Mesenchymal stem cell (in vitro differentiated cells and primary cell): ENCODE results near the gene SIGLEC5.
A peak's percentile ranks its signal among the peaks of the same experiment; 100 is the strongest.

Experiments used
- DNase-seq: peaks from one replicate; pipeline ENCODE4 v3.0.0-alpha.2; 2013
- H2AFZ ChIP-seq: one replicate; pipeline ENCODE4 v1.6.1; 2013; ENCODE audit warnings: low read depth, mild to moderate bottlenecking, control low read depth, inconsistent platforms, low read length, moderate library complexity
- H2AK5ac ChIP-seq: 2 replicates; pipeline ENCODE4 v1.6.1; 2013; ENCODE audit warnings: low read length, moderate library complexity, mild to moderate bottlenecking, inconsistent platforms; ENCODE audit not compliant: severe bottlenecking
- H2BK120ac ChIP-seq: one replicate; pipeline ENCODE4 v1.6.1; 2013; ENCODE audit warnings: low read depth, mild to moderate bottlenecking, inconsistent platforms, low read length, moderate library complexity
- H2BK12ac ChIP-seq, 2 experiments: one replicate each; pipeline ENCODE4 v1.6.1; 2013; ENCODE audit warnings: inconsistent platforms in 2 of 2, low read length in 2 of 2, mild to moderate bottlenecking in 2 of 2, moderate library complexity in 2 of 2, control low read depth in 1 of 2
- H2BK15ac ChIP-seq: one replicate; pipeline ENCODE4 v1.6.1; 2013; ENCODE audit warnings: mild to moderate bottlenecking, low read depth, inconsistent platforms; ENCODE audit not compliant: poor library complexity, severe bottlenecking
- H2BK5ac ChIP-seq: 2 replicates; pipeline ENCODE4 v1.6.1; 2013; ENCODE audit warnings: low read depth, mild to moderate bottlenecking, low read length, control low read depth, inconsistent platforms; ENCODE audit not compliant: poor library complexity, severe bottlenecking
- H3K14ac ChIP-seq, 2 experiments: one replicate each; pipeline ENCODE4 v1.6.1; 2013; ENCODE audit warnings: inconsistent platforms in 2 of 2, low read length in 2 of 2, control low read depth in 1 of 2, mild to moderate bottlenecking in 1 of 2, moderate library complexity in 1 of 2
- H3K18ac ChIP-seq, 2 experiments: one replicate each; pipeline ENCODE4 v1.6.1; 2013; ENCODE audit warnings: inconsistent platforms in 2 of 2, low read length in 2 of 2, control low read depth in 1 of 2, low read depth in 1 of 2, mild to moderate bottlenecking in 1 of 2
- H3K23ac ChIP-seq, 2 experiments: one replicate each; pipeline ENCODE4 v1.6.1; 2013; ENCODE audit warnings: inconsistent platforms in 2 of 2, low read length in 2 of 2, mild to moderate bottlenecking in 2 of 2, moderate library complexity in 2 of 2, control low read depth in 1 of 2
- H3K27ac ChIP-seq: 2 replicates; pipeline ENCODE4 v1.5.1; 2013; ENCODE audit warnings: mild to moderate bottlenecking, moderate library complexity, low read length, control low read depth, inconsistent platforms; ENCODE audit not compliant: poor library complexity, severe bottlenecking
- H3K27me3 ChIP-seq, 2 experiments: 2 replicates each; pipeline versions ENCODE4 v1.6.1 to v1.7.0; 2013; ENCODE audit warnings: low read length in 2 of 2, mild to moderate bottlenecking in 2 of 2, moderate library complexity in 2 of 2, control low read depth in 1 of 2, inconsistent platforms in 1 of 2; ENCODE audit not compliant: control insufficient read depth in 1 of 2, insufficient read depth in 1 of 2
- H3K36me3 ChIP-seq, 2 experiments: 2 replicates each; pipeline versions ENCODE4 v1.6.1 to v1.7.0; 2013; ENCODE audit warnings: low read length in 2 of 2, control low read depth in 1 of 2, inconsistent platforms in 1 of 2, low read depth in 1 of 2, mild to moderate bottlenecking in 1 of 2; ENCODE audit not compliant: insufficient read depth in 2 of 2, control insufficient read depth in 1 of 2
- H3K4ac ChIP-seq, 2 experiments: one replicate each; pipeline ENCODE4 v1.6.1; 2013; ENCODE audit warnings: inconsistent platforms in 2 of 2, low read length in 2 of 2, mild to moderate bottlenecking in 2 of 2, moderate library complexity in 2 of 2, control low read depth in 1 of 2, low read depth in 1 of 2
- H3K4me1 ChIP-seq: 2 replicates; pipeline ENCODE4 v1.6.1; 2013; ENCODE audit warnings: low read depth, low read length, control low read depth; ENCODE audit not compliant: control insufficient read depth, insufficient read depth
- H3K4me2 ChIP-seq: 2 replicates; pipeline ENCODE4 v1.6.1; 2013; ENCODE audit warnings: low read length, mild to moderate bottlenecking, inconsistent platforms; ENCODE audit not compliant: poor library complexity, severe bottlenecking
- H3K4me3 ChIP-seq, 2 experiments: 2 replicates each; pipeline versions ENCODE4 v1.5.1 to v1.7.0; 2013; ENCODE audit warnings: low read length in 2 of 2, mild to moderate bottlenecking in 2 of 2, control low read depth in 1 of 2, low read depth in 1 of 2; ENCODE audit not compliant: insufficient read depth in 1 of 2
- H3K79me1 ChIP-seq: replicated peaks from 2 replicates; pipeline ENCODE4 v1.6.1; 2013; ENCODE audit warnings: mild to moderate bottlenecking, control low read depth, low read length, inconsistent platforms; ENCODE audit not compliant: poor library complexity, severe bottlenecking
- H3K9ac ChIP-seq: 2 replicates; pipeline ENCODE4 v1.7.0; 2013; ENCODE audit warnings: mild to moderate bottlenecking, low read length, moderate library complexity
- H3K9me3 ChIP-seq: 2 replicates; pipeline ENCODE4 v1.7.0; 2013; ENCODE audit warnings: mild to moderate bottlenecking, low read length; ENCODE audit not compliant: control insufficient read depth
- H4K8ac ChIP-seq: one replicate; pipeline ENCODE4 v1.6.1; 2013; ENCODE audit warnings: inconsistent platforms, mild to moderate bottlenecking, low read length, moderate library complexity
- H4K91ac ChIP-seq: one replicate; pipeline ENCODE4 v1.6.1; 2013; ENCODE audit warnings: mild to moderate bottlenecking, low read length, inconsistent platforms
- WGBS: methylation state at CpG from one replicate; pipeline ENCODE4 v1.1.7; 2013; ENCODE audit warnings: mixed read lengths; 5-methylcytosine and 5-hydroxymethylcytosine counted together

The SIGLEC5 gene

GRCh38 chr19:51615991-51616390 lies 14.2 kb downstream of the SIGLEC5 start:
- H2AFZ ChIP-seq, result no peak overlapping the region
- H4K91ac ChIP-seq, result no peak overlapping the region
- 84% methylated on average over 7 of the region's 7 CpGs for WGBS
- no peak overlapping the region for H3K4me3 ChIP-seq
- H3K4me2 ChIP-seq, result no peak overlapping the region
- H3K18ac ChIP-seq, result no peak overlapping the region
- no peak overlapping the region for H2BK12ac ChIP-seq
- H3K27me3 ChIP-seq, result peaks cover 0 to 6% of the 10 kb centered on the region in 2 experiments
- DNase-seq, result no peak
- H3K9me3 ChIP-seq, result no peaks in the 10 kb centered on the region
- H2BK15ac ChIP-seq, result no peak overlapping the region
- H2BK120ac ChIP-seq, result no peak overlapping the region
- no peak overlapping the region for H3K9ac ChIP-seq
- no peaks in the 10 kb centered on the region for H3K36me3 ChIP-seq
- no peak overlapping the region for H3K14ac ChIP-seq
- H2AK5ac ChIP-seq, result no peak overlapping the region
- H3K79me1 ChIP-seq, result no peaks in the 10 kb centered on the region
- no peaks in the 10 kb centered on the region for H3K4me1 ChIP-seq
- H2BK5ac ChIP-seq, result no peak overlapping the region
- no peak overlapping the region for H3K23ac ChIP-seq
- no peak overlapping the region for H3K27ac ChIP-seq
- H3K4ac ChIP-seq, result no peak overlapping the region
- H4K8ac ChIP-seq, result no peak overlapping the region

- no peak overlapping the region for H2BK15ac ChIP-seq
- no peak overlapping the region for H2BK120ac ChIP-seq
- H2BK5ac ChIP-seq, result no peak overlapping the region
- H3K9me3 ChIP-seq, result no peaks in the 10 kb centered on the region
- WGBS, result 46% methylated on average over 4 of the region's 5 CpGs
- H3K4me1 ChIP-seq, result no peaks in the 10 kb centered on the region
- no peak overlapping the region for H2AFZ ChIP-seq
- H3K4ac ChIP-seq, result no peak overlapping the region
- no peak overlapping the region for H3K4me2 ChIP-seq
- H3K14ac ChIP-seq, result no peak overlapping the region
- DNase-seq, result no peak
- no peak overlapping the region for H4K91ac ChIP-seq
- H3K23ac ChIP-seq, result no peak overlapping the region
- no peak overlapping the region for H2AK5ac ChIP-seq
- no peak overlapping the region for H2BK12ac ChIP-seq
- no peak overlapping the region for H3K9ac ChIP-seq
- no peak overlapping the region for H3K18ac ChIP-seq
- peaks cover 0 to 6% of the 10 kb centered on the region in 2 experiments for H3K27me3 ChIP-seq
- H3K79me1 ChIP-seq, result no peaks in the 10 kb centered on the region
- no peak overlapping the region for H3K4me3 ChIP-seq
- H3K36me3 ChIP-seq, result no peaks in the 10 kb centered on the region
- H4K8ac ChIP-seq, result no peak overlapping the region
- no peak overlapping the region for H3K27ac ChIP-seq
Observed at GRCh38 chr19:51614789-51615188, 15.4 kb downstream of the SIGLEC5 start.

GRCh38 chr19:51610576-51610975 lies 19.6 kb downstream of the SIGLEC5 start:
- Histone ChIP-seq H3K9ac (no peak overlapping the region), H2AK5ac (no peak overlapping the region), H2AFZ (no peak overlapping the region), H4K8ac (no peak overlapping the region), H3K23ac (no peak overlapping the region), H3K79me1 (no peaks in the 10 kb centered on the region), H3K4me2 (no peak overlapping the region), H3K18ac (no peak overlapping the region), H3K4me3 (no peak overlapping the region), H2BK12ac (no peak overlapping the region), H2BK120ac (no peak overlapping the region), H3K36me3 (no peaks in the 10 kb centered on the region), H3K27me3 (peaks cover 0 to 6% of the 10 kb centered on the region in 2 experiments), H3K14ac (no peak overlapping the region), H3K27ac (no peak overlapping the region), H2BK15ac (no peak overlapping the region), H2BK5ac (no peak overlapping the region), H4K91ac (no peak overlapping the region), H3K4me1 (no peaks in the 10 kb centered on the region), H3K4ac (no peak overlapping the region), H3K9me3 (no peaks in the 10 kb centered on the region)
- 68% methylated on average over 1 of the region's 1 CpG for WGBS
- DNase-seq, result no peak

- no peak overlapping the region for H3K9ac ChIP-seq
- H4K91ac ChIP-seq, result no peak overlapping the region
- H3K14ac ChIP-seq, result no peak overlapping the region
- H3K9me3 ChIP-seq, result no peaks in the 10 kb centered on the region
- H2BK120ac ChIP-seq, result no peak overlapping the region
- no peaks in the 10 kb centered on the region for H3K27me3 ChIP-seq
- no peak overlapping the region for H4K8ac ChIP-seq
- H3K4me3 ChIP-seq, result no peak overlapping the region
- H3K36me3 ChIP-seq, result no peaks in the 10 kb centered on the region
- H3K18ac ChIP-seq, result no peak overlapping the region
- no peak overlapping the region for H3K23ac ChIP-seq
- no peak overlapping the region for H3K4me2 ChIP-seq
- H2BK15ac ChIP-seq, result no peak overlapping the region
- H3K4me1 ChIP-seq, result no peaks in the 10 kb centered on the region
- no peak overlapping the region for H3K27ac ChIP-seq
- H2AFZ ChIP-seq, result no peak overlapping the region
- no peak overlapping the region for H2BK5ac ChIP-seq
- H3K4ac ChIP-seq, result no peak overlapping the region
- no peaks in the 10 kb centered on the region for H3K79me1 ChIP-seq
- no peak overlapping the region for H2AK5ac ChIP-seq
- no peak overlapping the region for H2BK12ac ChIP-seq
- DNase-seq, result peak; percentile 56
- WGBS, result 32% methylated on average over 13 of the region's 13 CpGs
Observed at GRCh38 chr19:51607920-51608562, 22.2 kb downstream of the SIGLEC5 start.
